PC-3 (cell line): ENCODE results near the gene SETBP1. TPM values are rescaled to one million over a fixed set of nuclear protein-coding genes. Genes with fewer than 3 reads are reported as not detected.

Experiments used
- ATAC-seq: fragments of 200-7000 bp; cut with Tn5 transposase; 2 replicates; pipeline ENCODE4 v1.9.1; 2020; ENCODE audit warnings: mild to moderate bottlenecking, moderate library complexity
- BruUV-seq: library from RNA; stranded (reverse); fragments of 400-500 nt; replicated peaks from 2 replicates; lab custom pipeline; 2021; lab: Mats Ljungman, UMichigan
- CTCF ChIA-PET: fragments of 300-600 bp; sonication (Branson Sonifier 250); formaldehyde crosslinking; loops from one replicate; lab custom pipeline; 2022; ENCODE audit warnings: antibody characterized with exemption; lab: Charles Lee
- POLR2A ChIA-PET: fragments of 300-600 bp; sonication (Branson Sonifier 250); formaldehyde crosslinking; loops from one replicate; lab custom pipeline; 2022; ENCODE audit warnings: antibody characterized with exemption; ENCODE audit not compliant: unreplicated experiment; lab: Charles Lee
- DNase-seq: peaks from one replicate; pipeline ENCODE4 v3.0.0-alpha.2; 2015
- H2AFZ ChIP-seq: fragments of 300-600 bp; sonication (generic); 2 replicates; pipeline ENCODE4 v1.6.0; 2016; ENCODE audit warnings: antibody characterized with exemption, low read length
- H3F3A ChIP-seq: fragments of 300-600 bp; sonication (generic); one replicate; pipeline ENCODE4 v1.6.0; 2017; ENCODE audit warnings: antibody characterized with exemption, low read length, control low read depth, mild to moderate bottlenecking; ENCODE audit not compliant: unreplicated experiment
- H3K27ac ChIP-seq: fragments of 300-600 bp; sonication (generic); 2 replicates; pipeline ENCODE4 v1.5.1; 2016; ENCODE audit warnings: mild to moderate bottlenecking, low read length
- H3K27me3 ChIP-seq: fragments of 300-600 bp; sonication (generic); 2 replicates; pipeline ENCODE4 v1.6.1; 2016; ENCODE audit warnings: low read length, mixed read lengths
- H3K36me3 ChIP-seq: fragments of 300-600 bp; sonication (generic); 2 replicates; pipeline ENCODE4 v1.6.1; 2016; ENCODE audit warnings: low read depth, mixed run types, low read length, mixed read lengths
- H3K4me1 ChIP-seq: fragments of 300-600 bp; sonication (generic); 2 replicates; pipeline ENCODE4 v1.5.1; 2016; ENCODE audit warnings: low read length; ENCODE audit not compliant: insufficient read depth
- H3K4me2 ChIP-seq: fragments of 300-600 bp; sonication (generic); 2 replicates; pipeline ENCODE4 v1.6.0; 2016; ENCODE audit warnings: low read length
- H3K4me3 ChIP-seq: fragments of 300-600 bp; sonication (generic); 2 replicates; pipeline ENCODE4 v1.5.1; 2016; ENCODE audit warnings: mild to moderate bottlenecking, low read length, mixed read lengths
- H3K79me2 ChIP-seq: fragments of 300-600 bp; sonication (generic); 2 replicates; pipeline ENCODE4 v1.6.1; 2017; ENCODE audit warnings: low read length, mixed read lengths
- H3K9ac ChIP-seq: fragments of 300-600 bp; sonication (generic); 2 replicates; pipeline ENCODE4 v1.6.0; 2016; ENCODE audit warnings: mild to moderate bottlenecking, low read length
- H3K9me2 ChIP-seq: fragments of 300-600 bp; sonication (generic); replicated peaks from 2 replicates; pipeline ENCODE4 v1.6.1; 2016; ENCODE audit warnings: mixed run types, low read length, mixed read lengths
- H3K9me3 ChIP-seq: fragments of 300-600 bp; sonication (generic); 2 replicates; pipeline ENCODE4 v1.6.1; 2016; ENCODE audit warnings: low read length, mixed read lengths
- H4K20me1 ChIP-seq: fragments of 300-600 bp; sonication (generic); 2 replicates; pipeline ENCODE4 v1.6.1; 2016; ENCODE audit warnings: low read length, mixed read lengths
- EZH2 ChIP-seq: fragments of 300-600 bp; sonication (generic); IDR thresholded peaks from one replicate; pipeline ENCODE4 v1.6.1; 2017; ENCODE audit warnings: antibody characterized with exemption, mild to moderate bottlenecking, low read length; ENCODE audit not compliant: unreplicated experiment
- EZH2phosphoT487 ChIP-seq: fragments of 300-600 bp; sonication (generic); IDR thresholded peaks from 2 replicates; pipeline ENCODE4 v1.6.1; 2018; ENCODE audit warnings: mild to moderate bottlenecking, antibody characterized with exemption, low read length, borderline replicate concordance
- intact Hi-C: fragments of 100-400 bp; cut with micrococcal nuclease; formaldehyde crosslinking; loops from 2 replicates; pipeline ENCODE4 v1.9.0; 2023
- total RNA-seq: library from RNA; depleted of rRNA; stranded (reverse); fragments of >200 nt; gene quantifications from 2 replicates; pipeline ENCODE4 v1.2.3, GENCODE V29; 2014
- TF ChIP-seq, protein P1 (sequence below): fragments of 300-600 bp; sonication (generic); conservative IDR thresholded peaks from 2 replicates; pipeline ENCODE4 v1.5.1; 2017; ENCODE audit warnings: antibody characterized with exemption, low read depth, mild to moderate bottlenecking, low read length

The SETBP1 gene
- total RNA-seq, 1 experiment from 2014 or later, result 2.3 TPM

DNA sequence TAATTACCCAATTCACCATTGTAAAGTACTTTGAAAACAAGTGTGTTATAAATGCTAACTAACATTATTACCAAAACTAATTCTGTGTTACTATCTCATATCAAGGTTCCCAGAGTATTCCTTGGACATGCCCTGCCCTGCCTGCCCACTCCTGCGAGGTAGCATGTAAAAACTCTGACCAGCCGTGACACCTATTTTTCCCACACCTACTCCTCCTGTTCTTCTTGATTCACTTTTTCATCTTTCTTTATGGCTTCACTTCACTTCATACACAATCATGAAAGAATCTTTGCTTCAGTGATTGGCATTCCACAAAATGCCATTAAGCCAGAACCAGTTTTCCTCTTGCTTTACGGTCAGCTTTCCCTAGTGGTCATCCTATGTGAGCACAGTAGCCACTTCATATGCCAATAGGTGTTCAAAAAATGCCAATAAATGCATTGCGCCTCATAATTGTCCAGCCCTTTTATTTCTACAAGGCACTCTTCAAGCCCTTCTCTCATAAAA lies 42.6 kb upstream of the SETBP1 start:
- H3K9me2 ChIP-seq, result no peaks in the 10 kb centered on the region
- CTCF ChIA-PET, result no interaction called here
- ATAC-seq (peak; percentile 18; the same call in 1 of the 2 replicates), DNase-seq (no peak)
- H3K4me1 ChIP-seq, result peaks cover 21% of the 10 kb centered on the region
- intact Hi-C loops, result no loop called here
- no peaks in the 10 kb centered on the region for H3K27me3 ChIP-seq
- H4K20me1 ChIP-seq, result no peaks in the 10 kb centered on the region
- TF ChIP-seq EZH2 (no peak), EZH2phosphoT487 (no peak)
- TF ChIP-seq, protein P1, sequence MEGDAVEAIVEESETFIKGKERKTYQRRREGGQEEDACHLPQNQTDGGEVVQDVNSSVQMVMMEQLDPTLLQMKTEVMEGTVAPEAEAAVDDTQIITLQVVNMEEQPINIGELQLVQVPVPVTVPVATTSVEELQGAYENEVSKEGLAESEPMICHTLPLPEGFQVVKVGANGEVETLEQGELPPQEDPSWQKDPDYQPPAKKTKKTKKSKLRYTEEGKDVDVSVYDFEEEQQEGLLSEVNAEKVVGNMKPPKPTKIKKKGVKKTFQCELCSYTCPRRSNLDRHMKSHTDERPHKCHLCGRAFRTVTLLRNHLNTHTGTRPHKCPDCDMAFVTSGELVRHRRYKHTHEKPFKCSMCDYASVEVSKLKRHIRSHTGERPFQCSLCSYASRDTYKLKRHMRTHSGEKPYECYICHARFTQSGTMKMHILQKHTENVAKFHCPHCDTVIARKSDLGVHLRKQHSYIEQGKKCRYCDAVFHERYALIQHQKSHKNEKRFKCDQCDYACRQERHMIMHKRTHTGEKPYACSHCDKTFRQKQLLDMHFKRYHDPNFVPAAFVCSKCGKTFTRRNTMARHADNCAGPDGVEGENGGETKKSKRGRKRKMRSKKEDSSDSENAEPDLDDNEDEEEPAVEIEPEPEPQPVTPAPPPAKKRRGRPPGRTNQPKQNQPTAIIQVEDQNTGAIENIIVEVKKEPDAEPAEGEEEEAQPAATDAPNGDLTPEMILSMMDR, result no peak
- POLR2A ChIA-PET, result no interaction called here
- peak overlapping the region; percentile 79 for H3K27ac ChIP-seq
- no peaks in the 10 kb centered on the region for H3K9me3 ChIP-seq
- H3K4me3 ChIP-seq, result 0 out of 2 replicates have a peak overlapping the region, but pooled peaks have one; percentile 33
- no peak overlapping the region for H3K9ac ChIP-seq
- peak overlapping the region; percentile 65 for H3K4me2 ChIP-seq
- H3F3A ChIP-seq, result no peaks in the 10 kb centered on the region
- BruUV-seq, result no TSS peak
- no peaks in the 10 kb centered on the region for H3K36me3 ChIP-seq
- no peaks in the 10 kb centered on the region for H3K79me2 ChIP-seq
- H2AFZ ChIP-seq, result no peak overlapping the region

DNA sequence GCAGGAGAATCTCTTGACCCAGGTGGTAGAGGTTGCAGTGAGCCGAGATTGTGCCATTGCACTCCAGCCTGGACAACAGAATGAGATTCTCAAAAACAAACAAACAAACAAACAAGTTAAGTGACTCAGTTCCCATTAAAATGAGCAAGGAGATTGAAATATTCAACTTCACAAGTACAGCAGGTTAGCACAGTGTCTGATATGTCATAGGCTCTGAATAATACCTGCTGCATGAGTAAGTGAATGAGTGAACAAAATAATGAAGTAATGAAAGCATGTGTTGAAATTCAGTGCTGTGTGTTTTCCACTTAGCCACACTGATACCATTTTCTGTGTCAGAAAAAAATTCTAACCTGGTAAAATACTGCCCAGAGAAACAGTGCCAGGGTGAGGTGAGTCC lies 41.9 kb upstream of the SETBP1 start:
- H2AFZ ChIP-seq, result no peak overlapping the region
- no peak overlapping the region for H3K4me2 ChIP-seq
- no peaks in the 10 kb centered on the region for H3K27me3 ChIP-seq
- H3F3A ChIP-seq, result no peaks in the 10 kb centered on the region
- no peak for DNase-seq
- H4K20me1 ChIP-seq, result no peaks in the 10 kb centered on the region
- H3K4me1 ChIP-seq, result peaks cover 21% of the 10 kb centered on the region
- H3K27ac ChIP-seq, result no peak overlapping the region
- no peak overlapping the region for H3K4me3 ChIP-seq
- ChIA-PET CTCF (interaction anchor here (1.0 kb wide), 1 partner anchor 37 kb away, joined by 3 read pairs; no protein-coding TSS in a partner anchor), POLR2A (no interaction called here)
- no peaks in the 10 kb centered on the region for H3K9me3 ChIP-seq
- H3K36me3 ChIP-seq, result no peaks in the 10 kb centered on the region
- no peak overlapping the region for H3K9ac ChIP-seq
- TF ChIP-seq EZH2, result no peak
- TF ChIP-seq, protein P1, result no peak
- no peak for TF ChIP-seq EZH2phosphoT487
- H3K9me2 ChIP-seq, result no peaks in the 10 kb centered on the region
- no TSS peak for BruUV-seq
- H3K79me2 ChIP-seq, result no peaks in the 10 kb centered on the region
- intact Hi-C loops, result no loop called here
- ATAC-seq, result no peak

DNA sequence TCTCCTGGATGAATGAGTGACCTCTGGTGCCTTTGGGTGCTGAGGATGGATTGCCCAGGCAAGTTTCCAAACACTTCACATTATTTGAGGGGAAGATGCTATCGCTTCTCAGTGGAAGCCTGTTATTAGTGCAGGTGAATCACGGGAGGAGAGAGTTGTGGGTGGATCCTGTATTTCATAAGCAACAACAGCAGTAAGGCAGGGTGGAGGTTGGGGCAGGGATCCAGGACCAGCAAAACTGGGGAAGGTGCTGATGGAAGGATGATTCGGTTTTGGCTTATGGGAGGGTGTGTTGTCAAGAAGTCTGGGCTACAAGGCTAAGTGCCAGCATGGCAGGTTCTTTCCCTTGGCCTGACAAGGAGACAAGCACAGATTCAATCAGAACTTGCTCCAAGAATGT lies 37.7 kb upstream of the SETBP1 start:
- H3K4me2 ChIP-seq, result no peak overlapping the region
- peaks cover 12% of the 10 kb centered on the region for H3K4me1 ChIP-seq
- no peaks in the 10 kb centered on the region for H3K9me2 ChIP-seq
- no peaks in the 10 kb centered on the region for H3F3A ChIP-seq
- no peaks in the 10 kb centered on the region for H3K27me3 ChIP-seq
- no peak overlapping the region for H2AFZ ChIP-seq
- POLR2A ChIA-PET, result no interaction called here
- CTCF ChIA-PET, result no interaction called here
- no peaks in the 10 kb centered on the region for H3K79me2 ChIP-seq
- ATAC-seq, result no peak
- BruUV-seq, result no TSS peak
- no peaks in the 10 kb centered on the region for H4K20me1 ChIP-seq
- no peak overlapping the region for H3K9ac ChIP-seq
- DNase-seq, result no peak
- intact Hi-C loops, result no loop called here
- H3K9me3 ChIP-seq, result no peaks in the 10 kb centered on the region
- no peak overlapping the region for H3K27ac ChIP-seq
- no peaks in the 10 kb centered on the region for H3K36me3 ChIP-seq
- TF ChIP-seq, protein P1, result no peak
- TF ChIP-seq EZH2phosphoT487, result no peak
- no peak for TF ChIP-seq EZH2
- no peak overlapping the region for H3K4me3 ChIP-seq
